Lower lobe of right lung (tissue), 2 donors: ENCODE data around the gene KIFC3. TPM values are rescaled to one million over a fixed set of nuclear protein-coding genes. Genes with fewer than 3 reads are reported as not detected.

Source experiments
- ATAC-seq, 2 donors: fragments of 200-7000 bp; cut with Tn5 transposase; one replicate each; pipeline ENCODE4 v1.9.1; 2020 to 2022; ENCODE audit warnings: mild to moderate bottlenecking in 2 of 2, moderate library complexity in 2 of 2
- DNase-seq: peaks from one replicate; pipeline ENCODE4 v3.0.0-alpha.2; 2020
- H3K27ac ChIP-seq: fragments of 200-600 bp; one replicate; pipeline ENCODE4 v1.8.0; 2022
- H3K27me3 ChIP-seq: fragments of 200-600 bp; one replicate; pipeline ENCODE4 v1.8.0; 2022; ENCODE audit warnings: low read depth
- H3K36me3 ChIP-seq: fragments of 200-600 bp; one replicate; pipeline ENCODE4 v1.8.0; 2022; ENCODE audit warnings: mild to moderate bottlenecking
- H3K4me1 ChIP-seq: fragments of 200-600 bp; one replicate; pipeline ENCODE4 v1.8.0; 2022
- H3K4me3 ChIP-seq: fragments of 200-600 bp; one replicate; pipeline ENCODE4 v1.8.0; 2022; ENCODE audit warnings: mild to moderate bottlenecking
- H3K9me3 ChIP-seq: fragments of 200-600 bp; one replicate; pipeline ENCODE4 v1.8.0; 2022
- intact Hi-C: fragments of 100-400 bp; cut with DNase I; formaldehyde crosslinking; loops from one replicate; pipeline ENCODE4 v1.11.0; 2022
- total RNA-seq: library from RNA; stranded (reverse); fragmentation: NEBNext Ultra II Directional; extraction: Animal tissue kit (Norgen Biotek cat#: 25700); gene quantifications from one replicate; pipeline ENCODE4 v1.2.1, GENCODE V29; 2021
- TF ChIP-seq, protein P1 (sequence below): fragments of 200-600 bp; IDR thresholded peaks from one replicate; pipeline ENCODE4 v1.8.0; 2022; ENCODE audit warnings: antibody characterized with exemption, mild to moderate bottlenecking
- donor health status: DM: no; HTN: yes; CAD: no; lungs with severe emphysema.

KIFC3 gene
- total RNA-seq, 1 donor from 2014 or later: 70.9 TPM

GRCh38 chr16:57726433-57726947 is 75.8 kb downstream of the KIFC3 start:
- ATAC-seq: no peak
- intact Hi-C loops: no loop called here
- no peaks in the 10 kb centered on the region for H3K4me1 ChIP-seq
- no peaks in the 10 kb centered on the region for H3K9me3 ChIP-seq
- no peak overlapping the region for H3K27ac ChIP-seq
- no peak for DNase-seq
- TF ChIP-seq, protein P1, sequence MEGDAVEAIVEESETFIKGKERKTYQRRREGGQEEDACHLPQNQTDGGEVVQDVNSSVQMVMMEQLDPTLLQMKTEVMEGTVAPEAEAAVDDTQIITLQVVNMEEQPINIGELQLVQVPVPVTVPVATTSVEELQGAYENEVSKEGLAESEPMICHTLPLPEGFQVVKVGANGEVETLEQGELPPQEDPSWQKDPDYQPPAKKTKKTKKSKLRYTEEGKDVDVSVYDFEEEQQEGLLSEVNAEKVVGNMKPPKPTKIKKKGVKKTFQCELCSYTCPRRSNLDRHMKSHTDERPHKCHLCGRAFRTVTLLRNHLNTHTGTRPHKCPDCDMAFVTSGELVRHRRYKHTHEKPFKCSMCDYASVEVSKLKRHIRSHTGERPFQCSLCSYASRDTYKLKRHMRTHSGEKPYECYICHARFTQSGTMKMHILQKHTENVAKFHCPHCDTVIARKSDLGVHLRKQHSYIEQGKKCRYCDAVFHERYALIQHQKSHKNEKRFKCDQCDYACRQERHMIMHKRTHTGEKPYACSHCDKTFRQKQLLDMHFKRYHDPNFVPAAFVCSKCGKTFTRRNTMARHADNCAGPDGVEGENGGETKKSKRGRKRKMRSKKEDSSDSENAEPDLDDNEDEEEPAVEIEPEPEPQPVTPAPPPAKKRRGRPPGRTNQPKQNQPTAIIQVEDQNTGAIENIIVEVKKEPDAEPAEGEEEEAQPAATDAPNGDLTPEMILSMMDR: no peak
- no peaks in the 10 kb centered on the region for H3K36me3 ChIP-seq
- no peaks in the 10 kb centered on the region for H3K27me3 ChIP-seq
- no peak overlapping the region for H3K4me3 ChIP-seq

GRCh38 chr16:57725976-57726375 is 76.3 kb downstream of the KIFC3 start:
- Histone ChIP-seq H3K9me3 (no peaks in the 10 kb centered on the region), H3K27me3 (no peaks in the 10 kb centered on the region), H3K27ac (no peak overlapping the region), H3K36me3 (no peaks in the 10 kb centered on the region), H3K4me3 (no peak overlapping the region), H3K4me1 (no peaks in the 10 kb centered on the region)
- intact Hi-C loops: no loop called here
- no peak for ATAC-seq
- TF ChIP-seq, protein P1: no peak
- DNase-seq: no peak

GRCh38 chr16:57725554-57725953 is 76.7 kb downstream of the KIFC3 start:
- no peak for ATAC-seq
- no peak for DNase-seq
- intact Hi-C loops: no loop called here
- H3K36me3 ChIP-seq: no peaks in the 10 kb centered on the region
- no peak overlapping the region for H3K4me3 ChIP-seq
- no peak overlapping the region for H3K27ac ChIP-seq
- no peaks in the 10 kb centered on the region for H3K4me1 ChIP-seq
- TF ChIP-seq, protein P1: no peak
- H3K27me3 ChIP-seq: no peaks in the 10 kb centered on the region
- no peaks in the 10 kb centered on the region for H3K9me3 ChIP-seq

DNA sequence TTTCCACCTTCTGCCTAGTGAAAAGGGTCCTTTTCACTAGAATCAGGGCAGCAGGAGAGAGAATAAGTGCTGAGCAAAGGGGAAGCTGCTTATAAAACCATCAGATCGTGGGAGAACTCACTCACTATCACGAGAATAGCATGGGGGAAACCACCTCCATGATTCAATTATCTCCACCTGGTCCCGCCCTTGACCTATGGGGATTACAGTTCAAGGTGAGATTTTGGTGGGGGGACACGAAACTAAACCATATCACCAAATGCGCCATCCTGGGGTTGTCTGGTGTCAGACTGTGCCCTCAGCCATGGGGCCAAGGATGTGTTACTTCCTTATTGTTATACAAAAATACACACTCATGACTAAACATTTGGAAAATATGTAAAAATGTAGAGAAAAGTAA is 77.1 kb downstream of the KIFC3 start:
- DNase-seq: no peak
- intact Hi-C loops: no loop called here

GRCh38 chr16:57724531-57724930 is 77.8 kb downstream of the KIFC3 start:
- Histone ChIP-seq H3K4me1 (no peaks in the 10 kb centered on the region), H3K4me3 (no peak overlapping the region), H3K27me3 (no peaks in the 10 kb centered on the region), H3K36me3 (no peaks in the 10 kb centered on the region), H3K9me3 (no peaks in the 10 kb centered on the region), H3K27ac (no peak overlapping the region)
- DNase-seq: no peak
- ATAC-seq: no peak
- TF ChIP-seq, protein P1: no peak
- intact Hi-C loops: no loop called here

More for the DNA sequence above, 77.1 kb downstream of the KIFC3 start:
- no peak overlapping the region for H3K27ac ChIP-seq
- no peaks in the 10 kb centered on the region for H3K27me3 ChIP-seq
- no peak overlapping the region for H3K4me3 ChIP-seq
- TF ChIP-seq, protein P1: no peak
- H3K4me1 ChIP-seq: no peaks in the 10 kb centered on the region
- no peaks in the 10 kb centered on the region for H3K9me3 ChIP-seq
- no peaks in the 10 kb centered on the region for H3K36me3 ChIP-seq
- no peak for ATAC-seq

DNA sequence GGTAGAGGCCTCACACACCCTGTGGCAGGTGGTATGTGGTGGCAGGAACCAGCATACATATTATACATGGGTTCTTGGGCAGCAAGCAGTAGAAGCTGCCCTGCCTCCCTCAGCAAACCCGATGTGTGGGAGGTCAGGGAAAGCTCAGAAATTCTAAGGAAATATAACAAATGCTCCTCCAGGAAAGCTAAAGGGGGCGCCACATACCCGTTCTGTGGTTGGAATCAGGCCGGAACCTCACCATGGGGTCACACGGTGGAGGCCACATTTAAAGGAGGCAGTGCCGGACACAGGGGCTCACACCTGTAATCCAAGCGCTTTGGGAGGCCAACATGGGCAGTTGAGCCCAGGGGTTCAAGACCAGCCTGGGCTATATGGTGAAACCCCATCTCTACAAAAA is 79.1 kb downstream of the KIFC3 start:
- Histone ChIP-seq H3K36me3 (no peaks in the 10 kb centered on the region), H3K27ac (no peak overlapping the region), H3K9me3 (no peaks in the 10 kb centered on the region), H3K4me1 (no peaks in the 10 kb centered on the region), H3K27me3 (no peaks in the 10 kb centered on the region), H3K4me3 (no peak overlapping the region)
- intact Hi-C loops: no loop called here
- ATAC-seq: no peak
- no peak for DNase-seq
- TF ChIP-seq, protein P1: no peak
